T-cell (primary cell): ENCODE measurements around the gene DEF6. TPM values are rescaled to one million over a fixed set of nuclear protein-coding genes. Genes with fewer than 3 reads are reported as not detected.

Experiments
- ATAC-seq, 4 experiments: fragments of 200-7000 bp in 3 of 4; fragments of 150-1000 bp in 1 of 4; cut with Tn5 transposase; replicated peaks in 1 of 4; 1 replicate in 3 of 4; 2 replicates in 1 of 4; pipeline ENCODE4 v1.10.0; 2021; ENCODE audit warnings: moderate library complexity in 3 of 4, mild to moderate bottlenecking in 2 of 4, moderate number of reproducible peaks in 1 of 4
- CTCF ChIA-PET, 2 donors: fragments of 300-600 bp; sonication (Branson Sonifier 250); formaldehyde crosslinking; loops; one replicate each; lab custom pipeline; 2022; ENCODE audit warnings: antibody characterized with exemption in 2 of 2; lab: Charles Lee
- POLR2A ChIA-PET, 2 donors: fragments of 300-600 bp; sonication (Branson Sonifier 250); formaldehyde crosslinking; loops; one replicate each; lab custom pipeline; 2022; ENCODE audit warnings: antibody characterized with exemption in 2 of 2; lab: Charles Lee
- DNase-seq, 35 experiments: peaks; one replicate each; pipeline versions ENCODE4 v3.0.0 to v3.0.0-alpha.2; 2013 to 2023
- H3K27ac ChIP-seq: one replicate; pipeline ENCODE4 v1.5.1; 2013; ENCODE audit warnings: low read length
- H3K27me3 ChIP-seq, 2 experiments: replicated peaks in 1 of 2; 1 replicate in 1 of 2; 2 replicates in 1 of 2; pipeline versions ENCODE4 v1.6.1 to v1.7.0; 2013; ENCODE audit warnings: low read length in 1 of 2, mixed read lengths in 1 of 2; ENCODE audit not compliant: control insufficient read depth in 2 of 2, insufficient read depth in 2 of 2; ENCODE audit errors: extremely low read depth in 1 of 2
- H3K36me3 ChIP-seq, 2 donors: 1 replicate in 1 of 2; 2 replicates in 1 of 2; pipeline versions ENCODE4 v1.6.1 to v1.7.0; 2013; ENCODE audit warnings: low read length in 1 of 2; ENCODE audit not compliant: control insufficient read depth in 2 of 2, insufficient read depth in 1 of 2; ENCODE audit errors: extremely low read depth in 1 of 2
- H3K4me1 ChIP-seq, 2 experiments: 1 replicate in 1 of 2; 2 replicates in 1 of 2; pipeline versions ENCODE4 v1.6.1 to v1.7.0; 2013; ENCODE audit warnings: low read length in 2 of 2, mixed read lengths in 1 of 2; ENCODE audit not compliant: insufficient read depth in 2 of 2, control insufficient read depth in 1 of 2; ENCODE audit errors: extremely low read depth in 1 of 2
- H3K4me3 ChIP-seq, 2 donors: 1 replicate in 1 of 2; 2 replicates in 1 of 2; pipeline versions ENCODE4 v1.5.1 to v1.7.0; 2013; ENCODE audit warnings: mild to moderate bottlenecking in 2 of 2, low read length in 1 of 2, moderate library complexity in 1 of 2; ENCODE audit not compliant: control insufficient read depth in 1 of 2; ENCODE audit errors: extremely low read depth in 1 of 2
- H3K9me3 ChIP-seq: 2 replicates; pipeline ENCODE4 v1.7.0; 2013
- H3K27ac Mint-ChIP-seq, 2 donors: one replicate each; pipeline ENCODE4 v1.8.0; 2020 to 2021; ENCODE audit warnings: mild to moderate bottlenecking in 2 of 2, mixed read lengths in 2 of 2
- H3K27me3 Mint-ChIP-seq, 2 donors: one replicate each; pipeline ENCODE4 v1.8.0; 2021 to 2022; ENCODE audit warnings: mixed read lengths in 2 of 2
- H3K36me3 Mint-ChIP-seq: one replicate; pipeline ENCODE4 v1.8.0; 2021; ENCODE audit warnings: mixed read lengths
- H3K4me1 Mint-ChIP-seq, 3 donors: one replicate each; pipeline ENCODE4 v1.8.0; 2020 to 2022; ENCODE audit warnings: mixed read lengths in 3 of 3, mild to moderate bottlenecking in 1 of 3
- H3K4me3 Mint-ChIP-seq, 3 donors: one replicate each; pipeline ENCODE4 v1.8.0; 2020 to 2022; ENCODE audit warnings: mild to moderate bottlenecking in 3 of 3, mixed read lengths in 3 of 3, moderate library complexity in 3 of 3
- H3K9me3 Mint-ChIP-seq, 3 donors: one replicate each; pipeline ENCODE4 v1.8.0; 2020 to 2022; ENCODE audit warnings: mixed read lengths in 3 of 3
- WGBS: methylation state at CpG from one replicate; pipeline ENCODE4 v1.1.5; 2013; ENCODE audit warnings: missing lambda C conversion rate; ENCODE audit not compliant: insufficient coverage; 5-methylcytosine and 5-hydroxymethylcytosine counted together
- total RNA-seq, 35 experiments: library from RNA in 6 of 35; stranded (reverse) in 6 of 35; fragments of 120-200 nt in 1 of 35; gene quantifications; one replicate each; pipeline versions ENCODE4 v1.2.1 to v1.2.4 and lab custom pipeline; 2013 to 2026

The DEF6 gene
- total RNA-seq, 5 donors from 2014 or later (not counting 1 experiment from before 2014, with no cell fraction given), result 221 to 311 (median 298) TPM

DNA sequence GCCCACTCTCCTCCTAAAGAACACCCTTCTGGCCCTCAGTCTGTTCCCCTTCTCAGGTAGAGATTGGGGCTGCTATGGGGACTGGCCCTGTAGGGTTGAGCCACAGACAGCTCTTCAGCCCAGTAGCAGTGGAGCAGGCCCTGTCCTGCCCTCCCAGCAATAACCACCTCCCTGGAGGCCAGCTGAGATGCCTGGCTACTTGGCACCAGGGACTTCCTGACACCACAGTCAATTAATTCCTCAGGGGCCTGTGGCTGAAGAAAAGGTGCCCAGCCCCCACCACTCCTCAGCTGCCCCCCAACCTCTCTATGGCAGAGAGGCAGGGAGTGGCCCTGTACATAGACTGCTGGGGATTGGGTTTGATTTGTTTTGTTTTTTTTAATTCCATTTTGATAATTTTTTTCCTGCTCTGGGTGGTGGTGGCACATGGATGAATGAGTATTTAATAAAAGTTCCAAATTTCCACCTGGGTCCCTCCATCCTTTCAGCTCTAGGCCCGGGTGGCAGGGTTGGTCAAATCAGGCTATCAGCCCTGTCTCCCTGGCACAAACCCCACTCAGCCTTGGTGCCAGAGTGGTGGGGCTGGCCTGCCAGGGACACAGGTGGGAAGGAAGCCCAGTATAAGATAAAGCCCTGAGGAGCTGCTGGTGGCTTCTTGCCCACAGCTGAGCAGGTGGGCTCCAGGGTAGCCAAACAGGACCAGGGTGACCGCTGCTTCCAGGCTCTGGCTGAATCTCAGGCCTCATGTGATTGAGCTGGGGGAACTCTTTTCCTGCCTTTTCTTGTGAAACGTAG is 1.9 kb upstream of the DEF6 start:
- DNase-seq, result no peak
- H3K4me3 ChIP-seq, result no peak overlapping the region
- CTCF ChIA-PET, result interaction anchor here (0.7 to 6.4 kb wide), 9 partner anchors 14 to 157 kb away, joined by 3 to 37 read pairs (median 4); no protein-coding TSS in a partner anchor
- no peak overlapping the region for H3K27ac ChIP-seq
- no peaks in the 10 kb centered on the region for H3K27me3 ChIP-seq
- peaks cover 28 to 34% (median 31%) of the 10 kb centered on the region in 3 donors for H3K4me1 Mint-ChIP-seq
- H3K36me3 Mint-ChIP-seq, result peaks cover 31% of the 10 kb centered on the region
- no peaks in the 10 kb centered on the region for H3K9me3 ChIP-seq
- peaks cover 16 to 56% of the 10 kb centered on the region in 2 donors for H3K36me3 ChIP-seq
- H3K9me3 Mint-ChIP-seq, result no peaks in the 10 kb centered on the region
- peak overlapping the region in 1 of 2 donors; percentile 43 for H3K27ac Mint-ChIP-seq
- H3K4me3 Mint-ChIP-seq, result no peak overlapping the region
- no peak for ATAC-seq
- H3K27me3 Mint-ChIP-seq, result no peaks in the 10 kb centered on the region
- no CpG with 5 or more reads among the region's 3 CpGs for WGBS
- POLR2A ChIA-PET, result interaction anchor here in 1 of 2 donors (0.6 kb wide), 1 partner anchor 23 kb away, joined by 12 read pairs; no protein-coding TSS in a partner anchor
- peaks cover 16 to 25% of the 10 kb centered on the region in 2 experiments for H3K4me1 ChIP-seq

DNA sequence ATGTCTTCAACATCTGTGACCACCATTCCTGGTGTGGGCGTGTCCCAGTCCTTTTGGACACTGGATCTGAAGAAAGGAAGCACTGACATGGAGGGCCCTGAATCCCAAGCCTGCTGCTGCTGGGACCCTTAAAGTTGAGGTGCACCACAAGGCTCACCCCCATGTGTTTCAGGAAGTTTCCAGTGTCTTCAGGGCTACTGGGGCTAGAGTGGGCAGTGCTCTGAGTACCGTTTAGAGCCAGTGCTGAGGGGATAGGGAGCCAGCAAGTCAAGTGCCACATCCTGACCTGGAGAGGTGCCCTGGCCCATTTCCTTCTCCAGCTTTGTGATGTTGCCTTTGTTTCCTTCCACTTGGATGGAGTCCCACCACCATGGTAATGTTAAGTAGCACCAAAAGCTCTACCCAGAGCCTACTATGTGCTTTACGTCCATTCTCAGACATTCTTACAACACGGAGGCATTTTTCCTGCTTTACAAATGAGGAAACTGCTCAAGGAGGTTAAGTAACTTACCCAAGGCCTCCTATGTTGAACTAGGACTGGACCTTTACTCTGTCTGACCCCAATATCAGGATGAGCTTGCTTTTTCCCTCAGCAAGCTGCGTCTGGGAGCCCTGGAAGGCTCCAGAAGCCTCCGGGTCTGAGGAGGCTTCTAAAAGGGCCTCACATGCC is 552 bp upstream of the DEF6 start:
- Histone ChIP-seq H3K27me3 (no peaks in the 10 kb centered on the region), H3K9me3 (no peaks in the 10 kb centered on the region), H3K27ac (peak overlapping the region; percentile 93), H3K36me3 (peaks cover 9 to 42% of the 10 kb centered on the region in 2 donors), H3K4me3 (peak overlapping the region in 1 of 2 donors; percentile 97), H3K4me1 (peaks cover 28 to 38% of the 10 kb centered on the region in 2 experiments)
- H3K27me3 Mint-ChIP-seq, result no peaks in the 10 kb centered on the region
- peaks cover 24% of the 10 kb centered on the region for H3K36me3 Mint-ChIP-seq
- POLR2A ChIA-PET, result no interaction called here
- H3K4me3 Mint-ChIP-seq, result peak overlapping the region; percentile 86 to 97 (median 90)
- ATAC-seq (no peak), DNase-seq (no peak)
- peak overlapping the region; percentile 96 to 97 for H3K27ac Mint-ChIP-seq
- no peaks in the 10 kb centered on the region for H3K9me3 Mint-ChIP-seq
- CTCF ChIA-PET, result interaction anchor here (0.6 to 6.4 kb wide), 10 partner anchors 13 to 154 kb away, joined by 3 to 37 read pairs (median 6); no protein-coding TSS in a partner anchor
- 60% methylated on average over 6 of the region's 6 CpGs for WGBS
- H3K4me1 Mint-ChIP-seq, result peaks cover 41 to 44% (median 44%) of the 10 kb centered on the region in 3 donors

DNA sequence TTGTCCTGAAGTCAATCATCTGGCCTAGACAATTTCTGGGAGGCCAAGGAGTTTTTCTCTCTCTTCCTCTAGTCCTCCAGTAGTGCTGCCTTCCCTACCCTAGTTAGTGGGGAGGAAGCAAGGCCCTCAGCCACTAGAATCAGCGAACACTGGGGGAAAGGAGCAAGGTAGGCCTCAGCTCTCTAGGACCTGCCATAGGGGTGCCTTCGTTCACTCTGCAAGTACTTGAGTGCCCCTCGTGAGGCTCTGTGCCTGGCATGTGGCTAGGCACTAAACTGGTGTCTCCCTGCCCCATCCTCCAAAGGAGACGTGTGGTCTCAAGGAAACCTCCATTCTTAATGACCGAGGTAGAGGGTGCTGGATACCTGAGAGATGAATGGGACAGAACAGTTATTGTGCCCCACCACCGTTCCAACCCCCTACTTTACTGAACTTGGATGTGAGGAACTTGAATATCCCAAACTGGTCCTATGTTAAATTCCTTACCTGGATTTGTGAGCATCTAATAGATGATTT is 1.1 kb downstream of the DEF6 start:
- Histone ChIP-seq H3K4me1 (peaks cover 37 to 53% of the 10 kb centered on the region in 2 experiments), H3K27ac (peak overlapping the region; percentile 93), H3K4me3 (peak overlapping the region; percentile 70 to 97), H3K36me3 (peaks cover 8 to 27% of the 10 kb centered on the region in 2 donors), H3K9me3 (no peaks in the 10 kb centered on the region), H3K27me3 (no peaks in the 10 kb centered on the region)
- Mint-ChIP-seq H3K4me1 (peaks cover 55 to 60% (median 60%) of the 10 kb centered on the region in 3 donors), H3K4me3 (peak overlapping the region; percentile 86 to 97 (median 90)), H3K27me3 (no peaks in the 10 kb centered on the region), H3K9me3 (no peaks in the 10 kb centered on the region), H3K36me3 (peaks cover 27% of the 10 kb centered on the region), H3K27ac (peak overlapping the region; percentile 96 to 97)
- 0% methylated on average over 1 of the region's 6 CpGs for WGBS
- DNase-seq, result peak in 4 of 35 experiments; percentile 16 to 44 (median 32)
- POLR2A ChIA-PET, result no interaction called here
- ATAC-seq, result no peak
- CTCF ChIA-PET, result interaction anchor here (0.5 to 6.4 kb wide), 6 partner anchors 12 to 776 kb away, joined by 3 to 37 read pairs (median 4); no protein-coding TSS in a partner anchor

DNA sequence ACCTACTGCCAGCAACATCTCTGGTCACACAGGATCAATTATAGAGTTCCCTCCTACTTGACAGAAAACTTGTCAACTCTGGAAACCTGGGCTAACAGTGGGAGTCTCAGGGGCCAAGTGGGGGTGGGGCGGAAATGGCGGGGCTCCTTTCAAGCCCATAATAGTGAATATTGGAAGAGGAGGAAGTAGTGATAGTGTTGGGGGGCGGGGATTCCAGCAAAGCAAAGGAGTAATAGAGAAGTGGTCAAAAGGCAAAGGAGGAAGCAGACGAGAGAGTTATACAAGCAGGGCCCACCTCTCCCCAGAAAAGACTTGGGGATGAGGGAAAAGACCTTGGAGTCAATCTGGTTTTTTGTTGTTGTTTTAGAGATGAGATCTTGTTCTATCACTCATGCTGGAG is 2.1 kb downstream of the DEF6 start:
- H3K4me3 ChIP-seq, result peak overlapping the region; percentile 70 to 97
- H3K27me3 Mint-ChIP-seq, result no peaks in the 10 kb centered on the region
- H3K4me3 Mint-ChIP-seq, result peak overlapping the region; percentile 86 to 97 (median 90)
- peaks cover 62 to 65% (median 64%) of the 10 kb centered on the region in 3 donors for H3K4me1 Mint-ChIP-seq
- H3K36me3 Mint-ChIP-seq, result peaks cover 27% of the 10 kb centered on the region
- H3K4me1 ChIP-seq, result peaks cover 44 to 63% of the 10 kb centered on the region in 2 experiments
- DNase-seq (peak in 8 of 35 experiments; percentile 24 to 40 (median 32)), ATAC-seq (no peak)
- H3K9me3 ChIP-seq, result no peaks in the 10 kb centered on the region
- H3K27ac ChIP-seq, result peak overlapping the region; percentile 93
- ChIA-PET POLR2A (no interaction called here), CTCF (interaction anchor here in 1 of 2 donors (0.6 to 6.4 kb wide), 6 partner anchors 14 to 172 kb away, joined by 3 to 37 read pairs (median 6); no protein-coding TSS in a partner anchor)
- no peaks in the 10 kb centered on the region for H3K9me3 Mint-ChIP-seq
- peaks cover 4 to 26% of the 10 kb centered on the region in 2 donors for H3K36me3 ChIP-seq
- 0% methylated on average over 1 of the region's 4 CpGs for WGBS
- peak overlapping the region; percentile 96 to 97 for H3K27ac Mint-ChIP-seq
- H3K27me3 ChIP-seq, result no peaks in the 10 kb centered on the region

DNA sequence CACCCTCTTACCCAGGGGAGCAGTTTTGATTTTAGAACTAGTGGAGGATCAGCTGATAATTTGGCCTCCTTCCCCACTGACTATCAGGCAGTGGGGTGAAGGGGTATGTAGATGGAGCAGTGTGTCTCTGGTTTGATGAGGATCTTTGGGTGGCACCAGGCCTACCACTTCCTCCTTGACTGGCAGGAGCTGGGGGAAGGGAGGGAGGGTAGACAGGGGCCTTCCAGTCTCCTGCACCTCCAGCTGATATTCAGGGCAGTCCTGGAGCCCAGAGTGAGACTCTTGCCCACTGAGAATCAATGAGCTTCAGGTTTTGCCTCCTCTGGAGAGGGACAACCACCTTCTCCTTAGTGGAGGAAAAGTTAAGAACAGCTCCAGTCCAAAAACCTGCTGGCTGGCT is 3.2 kb downstream of the DEF6 start:
- peak overlapping the region; percentile 70 to 97 for H3K4me3 ChIP-seq
- peaks cover 64 to 72% (median 66%) of the 10 kb centered on the region in 3 donors for H3K4me1 Mint-ChIP-seq

More for the DNA sequence above, 3.2 kb downstream of the DEF6 start:
- peak; percentile 38 to 43 (median 40) for ATAC-seq
- peak overlapping the region; percentile 86 to 97 (median 90) for H3K4me3 Mint-ChIP-seq
- peak overlapping the region; percentile 96 to 97 for H3K27ac Mint-ChIP-seq
- DNase-seq, result peak in 34 of 35 experiments; percentile 32 to 73 (median 57)
- peaks cover 27% of the 10 kb centered on the region for H3K36me3 Mint-ChIP-seq
- H3K4me1 ChIP-seq, result peaks cover 49 to 75% of the 10 kb centered on the region in 2 experiments
- H3K9me3 ChIP-seq, result no peaks in the 10 kb centered on the region
- H3K27me3 Mint-ChIP-seq, result no peaks in the 10 kb centered on the region
- POLR2A ChIA-PET, result interaction anchor here (0.5 to 1.0 kb wide), 3 partner anchors 25 to 1308 kb away, joined by 3 to 9 read pairs (median 4); no protein-coding TSS in a partner anchor
- H3K27me3 ChIP-seq, result no peaks in the 10 kb centered on the region
- no peaks in the 10 kb centered on the region for H3K9me3 Mint-ChIP-seq
- CTCF ChIA-PET, result interaction anchor here (0.6 to 6.4 kb wide), 12 partner anchors 9 to 342 kb away, joined by 3 to 37 read pairs (median 4); partner anchors contain the start of gene PPARD (in 1 of the 2)
- peaks cover 0 to 21% of the 10 kb centered on the region in 2 donors for H3K36me3 ChIP-seq
- H3K27ac ChIP-seq, result peak overlapping the region; percentile 93
